ENCODE measurements around the gene RHBG. TPM values are rescaled to one million over a fixed set of nuclear protein-coding genes. Genes with fewer than 3 reads are reported as not detected.
A peak's percentile ranks its signal among the peaks of the same experiment; 100 is the strongest.

Gene RHBG
- total RNA-seq, 1 experiment from 2014 or later = 1.5 TPM

DNA sequence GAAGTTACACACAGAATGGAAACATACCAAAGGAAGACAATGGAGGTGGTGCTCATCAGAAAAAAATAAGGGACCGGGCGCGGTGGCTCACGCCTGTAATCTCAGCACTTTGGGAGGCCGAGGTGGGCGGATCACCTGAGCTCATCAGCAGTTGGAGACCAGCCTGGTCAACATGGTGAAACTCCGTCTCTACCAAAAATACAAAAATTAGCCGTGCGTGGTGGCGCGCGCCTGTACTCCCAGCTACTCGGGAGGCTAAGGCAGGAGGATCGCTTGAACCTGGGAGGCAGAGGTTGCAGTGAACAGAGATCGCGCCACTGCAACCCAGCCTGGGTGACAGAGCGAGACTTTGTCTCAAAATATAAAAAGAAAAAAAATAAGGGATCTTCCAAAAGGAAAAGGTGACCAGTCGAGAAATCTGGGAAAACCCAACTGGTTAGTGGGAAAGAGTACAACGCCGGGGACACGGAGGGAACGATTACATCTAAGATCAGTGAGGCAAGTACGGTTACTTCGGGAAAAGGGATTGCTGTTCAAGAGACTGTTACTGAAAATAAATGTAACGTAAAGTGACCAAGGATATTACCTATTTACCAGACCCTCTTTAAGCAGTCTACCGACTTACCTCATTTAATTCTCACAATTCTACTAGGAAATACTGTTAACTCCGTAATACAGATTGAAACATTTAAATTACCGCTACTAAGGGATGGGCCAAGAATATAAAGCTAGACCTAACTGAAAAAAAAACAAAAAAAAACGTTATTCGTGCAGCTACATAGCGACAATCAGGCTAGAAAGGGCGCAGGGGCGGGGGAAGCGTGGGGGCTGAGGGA lies 31.7 kb upstream of the RHBG start:
- H4K5ac ChIP-seq (ENCODE audit: insufficient read length, low read depth, low read length) = no peak overlapping the region
- H3K23me2 ChIP-seq (ENCODE audit: insufficient read length, low read depth, low read length, poor library complexity, severe bottlenecking) = peaks cover 7% of the 10 kb centered on the region
- no peak overlapping the region for H2BK15ac ChIP-seq (ENCODE audit: low read depth, low read length)
- Mint-ChIP-seq H3K27ac (peak overlapping the region; percentile 91 to 97 (median 96)), H3K36me3 (ENCODE audit: insufficient read depth in 1 of 3, low read depth in 3 of 3) (peaks cover 34 to 56% (median 50%) of the 10 kb centered on the region in 3 experiments), H3K4me3 (peak overlapping the region; percentile 97 to 98), H3K9me3 (no peaks in the 10 kb centered on the region; a peak in 2 of 5 replicates), H3K4me1 (peaks cover 14 to 20% of the 10 kb centered on the region in 2 experiments), H3K27me3 (ENCODE audit: low read depth) (no peaks in the 10 kb centered on the region; the same call in 1 of the 2 replicates)
- no peak overlapping the region for H3K23ac ChIP-seq (ENCODE audit: insufficient read length, low read depth, low read length)
- no CpG with 5 or more reads among the region's 34 CpGs for WGBS (ENCODE audit: extremely low coverage, insufficient read length, low lambda C conversion rate)
- no peak overlapping the region for H2BK5ac ChIP-seq (ENCODE audit: insufficient read length, low read length)
- no peak for TF ChIP-seq CTCF (conservative IDR thresholded peaks at IDR 0.05)
- no peak overlapping the region for H2AK5ac ChIP-seq (ENCODE audit: insufficient read length, low read length)
- no peak overlapping the region for H3K27ac ChIP-seq (ENCODE audit: insufficient read length, low read depth, low read length)
- 0 out of 2 replicates have a peak, but pooled peaks cover 2% of the 10 kb centered on the region for H3K4me1 ChIP-seq (ENCODE audit: insufficient read depth, low read length)
- no peak overlapping the region for H2AFZ ChIP-seq (ENCODE audit: low read length)
- H3K14ac ChIP-seq (ENCODE audit: insufficient read depth, low read length) = no peak overlapping the region
- no peak overlapping the region for H3T11ph ChIP-seq (ENCODE audit: low read length)
- H3K79me2 ChIP-seq (ENCODE audit: insufficient read depth, low read length) = peaks cover 24% of the 10 kb centered on the region
- no peak overlapping the region for H4K8ac ChIP-seq (replicated peaks; ENCODE audit: insufficient read length, low read depth, low read length)
- no peak overlapping the region for H3K18ac ChIP-seq (ENCODE audit: insufficient read length, low read depth, low read length)
- no peaks in the 10 kb centered on the region for H3K79me1 ChIP-seq (ENCODE audit: insufficient read depth, low read depth, low read length, poor library complexity, severe bottlenecking)
- H3K9me3 ChIP-seq (ENCODE audit: control insufficient read depth, low read depth, low read length) = no peaks in the 10 kb centered on the region
- no peak for DNase-seq
- peak overlapping the region; percentile 86 for H3K4me2 ChIP-seq (ENCODE audit: insufficient read depth, insufficient read length, low read length)
- no peak overlapping the region for H2BK12ac ChIP-seq (ENCODE audit: insufficient read length, low read depth, low read length)
- no peaks in the 10 kb centered on the region for H4K20me1 ChIP-seq (ENCODE audit: control insufficient read depth, insufficient read depth, insufficient read length)
- H2BK20ac ChIP-seq (ENCODE audit: low read depth, low read length, poor library complexity, severe bottlenecking) = no peak overlapping the region
- no peaks in the 10 kb centered on the region for H3K27me3 ChIP-seq (ENCODE audit: insufficient read depth, low read length)
- H4K91ac ChIP-seq (ENCODE audit: insufficient read length, low read depth, low read length) = no peak overlapping the region
- H3K56ac ChIP-seq (ENCODE audit: insufficient read length, low read depth, low read length) = no peak overlapping the region
- peak overlapping the region; percentile 72 for H3K9ac ChIP-seq (ENCODE audit: extremely low read depth, insufficient read length, low read length)
- H3K4ac ChIP-seq (ENCODE audit: low read depth, low read length) = no peak overlapping the region
- H2BK120ac ChIP-seq (ENCODE audit: low read depth, low read length, poor library complexity, severe bottlenecking) = no peak overlapping the region
